GM12878 (cell line): ENCODE results near the gene EIF2B5.

Experiments
- EP300 ChIP-seq, 2 experiments: fragments of 150-350 bp in 1 of 2; IDR thresholded peaks; 2 replicates each; pipeline ENCODE4 v1.6.1; 2011 to 2012; ENCODE audit warnings: low read depth in 2 of 2, low read length in 2 of 2, borderline replicate concordance in 1 of 2, improper control_type of control experiment in 1 of 2, inconsistent platforms in 1 of 2; ENCODE audit not compliant: control insufficient read depth in 1 of 2
- GABPA ChIP-seq: IDR thresholded peaks from 2 replicates; pipeline ENCODE4 v1.6.1; 2014; ENCODE audit warnings: antibody characterized with exemption, low read depth, mild to moderate bottlenecking, inconsistent platforms
- HCFC1 ChIP-seq: fragments of 150-350 bp; IDR thresholded peaks from 2 replicates; pipeline ENCODE4 v1.6.1; 2014; ENCODE audit warnings: low read length
- JUNB ChIP-seq: IDR thresholded peaks from 2 replicates; pipeline ENCODE4 v1.6.1; 2016; ENCODE audit warnings: antibody characterized with exemption, mild to moderate bottlenecking
- KDM1A ChIP-seq: fragments of 200-600 bp; sonication (generic); IDR thresholded peaks from 2 replicates; pipeline ENCODE4 v1.6.1; 2016; ENCODE audit warnings: borderline replicate concordance
- NR2C2 ChIP-seq: IDR thresholded peaks from 2 replicates; pipeline ENCODE4 v1.6.1; 2011; ENCODE audit warnings: borderline replicate concordance, low read depth; ENCODE audit not compliant: control insufficient read depth, insufficient read length
- POLR2AphosphoS5 ChIP-seq: IDR thresholded peaks from 2 replicates; pipeline ENCODE4 v1.6.1; 2011; ENCODE audit warnings: mild to moderate bottlenecking, low read length, inconsistent platforms
- YY1 ChIP-seq: IDR thresholded peaks from 2 replicates; pipeline ENCODE4 v1.6.1; 2011; ENCODE audit warnings: low read depth, mild to moderate bottlenecking, low read length
- TF ChIP-seq, protein P1 (sequence below), 3 experiments: IDR thresholded peaks in 2 of 3; conservative IDR thresholded peaks in 1 of 3; 2 replicates each; pipeline ENCODE4 v1.5.1; 2011; ENCODE audit warnings: low read depth in 3 of 3, low read length in 3 of 3, mild to moderate bottlenecking in 3 of 3, control low read depth in 2 of 3, moderate library complexity in 2 of 3, inconsistent platforms in 1 of 3, mixed read lengths in 1 of 3; ENCODE audit not compliant: control insufficient read depth in 2 of 3, insufficient read depth in 1 of 3; ENCODE audit errors: extremely low read depth in 1 of 3
- TF ChIP-seq, protein P2 (sequence below): IDR thresholded peaks from 2 replicates; pipeline ENCODE4 v1.6.1; 2011; ENCODE audit warnings: low read depth, low read length, improper control_type of control experiment, borderline replicate concordance
- TF ChIP-seq, protein P3 (sequence below): IDR thresholded peaks from 2 replicates; pipeline ENCODE4 v1.6.1; 2012; ENCODE audit warnings: low read depth, low read length, improper control_type of control experiment

DNA sequence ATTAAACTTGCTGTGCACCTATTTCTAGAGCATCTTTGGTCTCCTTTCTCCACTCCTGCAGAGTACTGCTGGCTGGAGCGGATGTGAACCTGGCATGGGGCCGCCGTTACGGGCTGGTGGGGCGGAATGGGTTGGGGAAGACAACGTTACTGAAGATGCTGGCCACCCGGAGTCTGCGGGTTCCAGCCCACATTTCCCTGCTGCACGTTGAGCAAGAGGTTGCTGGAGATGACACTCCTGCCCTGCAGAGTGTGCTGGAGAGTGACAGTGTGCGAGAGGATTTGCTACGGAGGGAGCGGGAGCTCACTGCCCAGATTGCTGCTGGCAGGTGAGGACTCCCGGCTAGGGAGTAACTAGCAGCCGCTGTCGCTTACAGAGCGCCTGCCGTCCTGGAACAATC is 52.9 kb downstream of the EIF2B5 start:
- TF ChIP-seq GABPA (no peak), EP300 (IDR thresholded peaks at IDR 0.05; ENCODE audit: borderline replicate concordance in 1 of 2, control insufficient read depth in 1 of 2, low read depth in 2 of 2, low read length in 2 of 2) (no peak), HCFC1 (no peak), KDM1A (no peak), POLR2AphosphoS5 (no peak), JUNB (no peak), YY1 (no peak), NR2C2 (no peak)
- TF ChIP-seq, protein P1, sequence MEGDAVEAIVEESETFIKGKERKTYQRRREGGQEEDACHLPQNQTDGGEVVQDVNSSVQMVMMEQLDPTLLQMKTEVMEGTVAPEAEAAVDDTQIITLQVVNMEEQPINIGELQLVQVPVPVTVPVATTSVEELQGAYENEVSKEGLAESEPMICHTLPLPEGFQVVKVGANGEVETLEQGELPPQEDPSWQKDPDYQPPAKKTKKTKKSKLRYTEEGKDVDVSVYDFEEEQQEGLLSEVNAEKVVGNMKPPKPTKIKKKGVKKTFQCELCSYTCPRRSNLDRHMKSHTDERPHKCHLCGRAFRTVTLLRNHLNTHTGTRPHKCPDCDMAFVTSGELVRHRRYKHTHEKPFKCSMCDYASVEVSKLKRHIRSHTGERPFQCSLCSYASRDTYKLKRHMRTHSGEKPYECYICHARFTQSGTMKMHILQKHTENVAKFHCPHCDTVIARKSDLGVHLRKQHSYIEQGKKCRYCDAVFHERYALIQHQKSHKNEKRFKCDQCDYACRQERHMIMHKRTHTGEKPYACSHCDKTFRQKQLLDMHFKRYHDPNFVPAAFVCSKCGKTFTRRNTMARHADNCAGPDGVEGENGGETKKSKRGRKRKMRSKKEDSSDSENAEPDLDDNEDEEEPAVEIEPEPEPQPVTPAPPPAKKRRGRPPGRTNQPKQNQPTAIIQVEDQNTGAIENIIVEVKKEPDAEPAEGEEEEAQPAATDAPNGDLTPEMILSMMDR (IDR thresholded peaks at IDR 0.05 in 2 of 3, conservative IDR thresholded peaks at IDR 0.05 in 1 of 3; ENCODE audit: control insufficient read depth in 2 of 3, extremely low read depth in 1 of 3, insufficient read depth in 1 of 3, low read depth in 3 of 3, low read length in 3 of 3), result no peak
- TF ChIP-seq, protein P2, sequence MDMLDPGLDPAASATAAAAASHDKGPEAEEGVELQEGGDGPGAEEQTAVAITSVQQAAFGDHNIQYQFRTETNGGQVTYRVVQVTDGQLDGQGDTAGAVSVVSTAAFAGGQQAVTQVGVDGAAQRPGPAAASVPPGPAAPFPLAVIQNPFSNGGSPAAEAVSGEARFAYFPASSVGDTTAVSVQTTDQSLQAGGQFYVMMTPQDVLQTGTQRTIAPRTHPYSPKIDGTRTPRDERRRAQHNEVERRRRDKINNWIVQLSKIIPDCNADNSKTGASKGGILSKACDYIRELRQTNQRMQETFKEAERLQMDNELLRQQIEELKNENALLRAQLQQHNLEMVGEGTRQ, result no peak
- TF ChIP-seq, protein P3, sequence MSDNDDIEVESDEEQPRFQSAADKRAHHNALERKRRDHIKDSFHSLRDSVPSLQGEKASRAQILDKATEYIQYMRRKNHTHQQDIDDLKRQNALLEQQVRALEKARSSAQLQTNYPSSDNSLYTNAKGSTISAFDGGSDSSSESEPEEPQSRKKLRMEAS, result no peak
